Measurements from ENCODE around the gene CBLL1. TPM values are rescaled to one million over a fixed set of nuclear protein-coding genes. Genes with fewer than 3 reads are reported as not detected.

CBLL1 gene
- polyA plus RNA-seq, 1 donor from 2014 or later: 10.2 TPM

DNA sequence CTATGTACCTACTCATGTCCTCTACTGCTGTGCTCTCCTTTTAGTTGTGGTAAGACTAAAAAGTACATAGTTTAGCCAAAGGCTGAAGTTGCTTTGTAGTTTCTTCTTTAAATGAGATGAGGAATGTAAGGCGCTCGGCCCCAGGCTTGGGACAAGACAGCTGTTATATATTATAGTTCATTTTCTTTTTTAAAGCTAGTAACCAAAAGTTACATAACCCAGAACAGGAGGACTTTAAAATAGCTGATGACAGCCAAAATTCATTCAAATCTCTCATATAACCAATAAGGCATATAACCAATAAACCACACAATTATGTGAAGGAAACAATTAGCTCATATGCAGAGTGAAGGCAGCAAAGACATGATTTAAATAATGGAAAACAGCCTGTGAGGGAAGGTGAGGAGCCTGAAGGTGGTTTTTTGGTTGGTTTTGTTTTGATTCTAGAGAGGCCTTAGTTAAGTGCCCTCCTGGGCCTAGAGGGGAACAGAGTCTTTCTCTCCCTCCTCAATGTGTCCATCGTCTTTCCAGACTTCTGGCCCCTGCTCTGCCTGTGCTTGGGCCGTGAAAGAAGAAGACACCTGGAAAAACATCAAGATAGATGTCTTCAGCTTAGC lies 47.5 kb upstream of the CBLL1 start:
- no peak for TF ChIP-seq EZH2 (IDR thresholded peaks at IDR 0.05; ENCODE audit: borderline replicate concordance, insufficient read depth, low read length, poor library complexity, severe bottlenecking)
- Histone ChIP-seq H3F3A (ENCODE audit: insufficient read depth, low read length, poor library complexity, severe bottlenecking) (no peaks in the 10 kb centered on the region), H3K9me2 (ENCODE audit: insufficient read depth, low read length) (no peaks in the 10 kb centered on the region), H3K9ac (ENCODE audit: low read length) (no peak overlapping the region), H3K9me3 (ENCODE audit: low read length) (no peaks in the 10 kb centered on the region), H3K36me3 (ENCODE audit: insufficient read depth, low read length) (no peaks in the 10 kb centered on the region), H3K4me2 (ENCODE audit: low read length) (no peak overlapping the region), H3K4me3 (ENCODE audit: low read length) (no peak overlapping the region), H2AFZ (ENCODE audit: low read depth, low read length) (no peak overlapping the region), H3K27ac (ENCODE audit: low read length) (no peak overlapping the region), H4K20me1 (ENCODE audit: insufficient read depth) (no peaks in the 10 kb centered on the region), H3K79me2 (replicated peaks; ENCODE audit: insufficient read depth, low read length) (no peaks in the 10 kb centered on the region), H3K27me3 (ENCODE audit: insufficient read depth, low read depth, low read length) (no peaks in the 10 kb centered on the region)

- H2AFZ ChIP-seq (ENCODE audit: low read depth, low read length): no peak overlapping the region
- no peak overlapping the region for H3K27ac ChIP-seq (ENCODE audit: low read length)
- H3F3A ChIP-seq (ENCODE audit: insufficient read depth, low read length, poor library complexity, severe bottlenecking): no peaks in the 10 kb centered on the region
Observed at GRCh38 chr7:107697321-107698049, 46.5 kb upstream of the CBLL1 start.

More at GRCh38 chr7:107697321-107698049, 46.5 kb upstream of the CBLL1 start:
- Histone ChIP-seq H3K27me3 (ENCODE audit: insufficient read depth, low read depth, low read length) (no peaks in the 10 kb centered on the region), H3K9me3 (ENCODE audit: low read length) (no peaks in the 10 kb centered on the region), H3K9me2 (ENCODE audit: insufficient read depth, low read length) (no peaks in the 10 kb centered on the region), H3K4me2 (ENCODE audit: low read length) (no peak overlapping the region), H4K20me1 (ENCODE audit: insufficient read depth) (no peaks in the 10 kb centered on the region), H3K4me3 (ENCODE audit: low read length) (no peak overlapping the region), H3K36me3 (ENCODE audit: insufficient read depth, low read length) (no peaks in the 10 kb centered on the region), H3K79me2 (replicated peaks; ENCODE audit: insufficient read depth, low read length) (no peaks in the 10 kb centered on the region), H3K9ac (ENCODE audit: low read length) (no peak overlapping the region)
- TF ChIP-seq POLR2AphosphoS5 (IDR thresholded peaks at IDR 0.05) (no peak), TAF1 (IDR thresholded peaks at IDR 0.05; ENCODE audit: low read depth) (no peak), EZH2 (IDR thresholded peaks at IDR 0.05; ENCODE audit: borderline replicate concordance, insufficient read depth, low read length, poor library complexity, severe bottlenecking) (no peak), EP300 (conservative IDR thresholded peaks at IDR 0.05; ENCODE audit: poor library complexity, severe bottlenecking) (no peak), CTCF (IDR thresholded peaks at IDR 0.05; ENCODE audit: poor library complexity, severe bottlenecking) (no peak), SMC3 (conservative IDR thresholded peaks at IDR 0.05; ENCODE audit: poor library complexity) (no peak), MXI1 (conservative IDR thresholded peaks at IDR 0.05; ENCODE audit: poor library complexity, severe bottlenecking) (no peak)
- TF ChIP-seq, protein P1, sequence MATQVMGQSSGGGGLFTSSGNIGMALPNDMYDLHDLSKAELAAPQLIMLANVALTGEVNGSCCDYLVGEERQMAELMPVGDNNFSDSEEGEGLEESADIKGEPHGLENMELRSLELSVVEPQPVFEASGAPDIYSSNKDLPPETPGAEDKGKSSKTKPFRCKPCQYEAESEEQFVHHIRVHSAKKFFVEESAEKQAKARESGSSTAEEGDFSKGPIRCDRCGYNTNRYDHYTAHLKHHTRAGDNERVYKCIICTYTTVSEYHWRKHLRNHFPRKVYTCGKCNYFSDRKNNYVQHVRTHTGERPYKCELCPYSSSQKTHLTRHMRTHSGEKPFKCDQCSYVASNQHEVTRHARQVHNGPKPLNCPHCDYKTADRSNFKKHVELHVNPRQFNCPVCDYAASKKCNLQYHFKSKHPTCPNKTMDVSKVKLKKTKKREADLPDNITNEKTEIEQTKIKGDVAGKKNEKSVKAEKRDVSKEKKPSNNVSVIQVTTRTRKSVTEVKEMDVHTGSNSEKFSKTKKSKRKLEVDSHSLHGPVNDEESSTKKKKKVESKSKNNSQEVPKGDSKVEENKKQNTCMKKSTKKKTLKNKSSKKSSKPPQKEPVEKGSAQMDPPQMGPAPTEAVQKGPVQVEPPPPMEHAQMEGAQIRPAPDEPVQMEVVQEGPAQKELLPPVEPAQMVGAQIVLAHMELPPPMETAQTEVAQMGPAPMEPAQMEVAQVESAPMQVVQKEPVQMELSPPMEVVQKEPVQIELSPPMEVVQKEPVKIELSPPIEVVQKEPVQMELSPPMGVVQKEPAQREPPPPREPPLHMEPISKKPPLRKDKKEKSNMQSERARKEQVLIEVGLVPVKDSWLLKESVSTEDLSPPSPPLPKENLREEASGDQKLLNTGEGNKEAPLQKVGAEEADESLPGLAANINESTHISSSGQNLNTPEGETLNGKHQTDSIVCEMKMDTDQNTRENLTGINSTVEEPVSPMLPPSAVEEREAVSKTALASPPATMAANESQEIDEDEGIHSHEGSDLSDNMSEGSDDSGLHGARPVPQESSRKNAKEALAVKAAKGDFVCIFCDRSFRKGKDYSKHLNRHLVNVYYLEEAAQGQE (IDR thresholded peaks at IDR 0.05; ENCODE audit: borderline replicate concordance): no peak
